Measurements from ENCODE around the gene TAF4.

GRCh38 chr20:61932199-61932592 is 133.5 kb downstream of the TAF4 start:
- TF ChIP-seq RFX3 (CRISPR knock-in tag; IDR thresholded peaks at IDR 0.05) (no peak), HINFP (CRISPR knock-in tag; IDR thresholded peaks at IDR 0.05; ENCODE audit: low read depth) (no peak), CTCF (CRISPR knock-in tag; IDR thresholded peaks at IDR 0.05) (no peak), ATF1 (CRISPR knock-in tag; IDR thresholded peaks at IDR 0.05) (no peak), CBFB (CRISPR knock-in tag; IDR thresholded peaks at IDR 0.05) (no peak), TEF (CRISPR knock-in tag; IDR thresholded peaks at IDR 0.05) (no peak)

Measured in HepG2 (cell line).